IPS DF 4.7 (cell line): Measurements from ENCODE around the gene PDYN.

ENCODE experiments used
- DNase-seq: peaks from one replicate; pipeline ENCODE4 v3.0.0-alpha.2; 2013; ENCODE audit warnings: low spot score; ENCODE audit errors: extremely low read depth

PDYN gene

GRCh38 chr20:1935696-1936366 lies 58.0 kb downstream of the PDYN start:
- no peak for DNase-seq

- no peak for DNase-seq
These were observed 58.9 kb downstream of the PDYN start for GRCh38 chr20:1934721-1935573.

- no peak for DNase-seq
These were observed 59.7 kb downstream of the PDYN start for GRCh38 chr20:1934156-1934555.

- DNase-seq, result no peak
These were observed 60.4 kb downstream of the PDYN start for GRCh38 chr20:1933465-1933870.

GRCh38 chr20:1932971-1933370 lies 60.9 kb downstream of the PDYN start:
- DNase-seq, result no peak

- DNase-seq, result no peak
These were observed 62.0 kb downstream of the PDYN start for GRCh38 chr20:1931830-1932229.

- no peak for DNase-seq
These were observed 63.7 kb downstream of the PDYN start for GRCh38 chr20:1930165-1930564.

GRCh38 chr20:1929460-1929859 lies 64.4 kb downstream of the PDYN start:
- DNase-seq, result no peak

- DNase-seq, result no peak
These were observed 65.1 kb downstream of the PDYN start for GRCh38 chr20:1928782-1929181.
